K562 (cell line): ENCODE results near the gene WNT7A.

ENCODE experiments used
- CEBPB ChIP-seq: fragments of 450-650 bp; IDR thresholded peaks from 2 replicates; pipeline ENCODE4 v1.6.1; 2016; ENCODE audit warnings: missing genetic modification characterization, missing compliant biosample characterization
- EP300 ChIP-seq: IDR thresholded peaks from 2 replicates; pipeline ENCODE4 v1.6.1; 2012; ENCODE audit warnings: low read length, improper control_type of control experiment
- HMGN3 ChIP-seq: IDR thresholded peaks from 2 replicates; pipeline ENCODE4 v1.6.1; 2011; ENCODE audit warnings: borderline replicate concordance, low read depth, mild to moderate bottlenecking, mixed read lengths, low read length; ENCODE audit not compliant: insufficient read length; ENCODE audit errors: extremely low read depth
- KAT7 ChIP-seq: sonication (generic); formaldehyde crosslinking; IDR thresholded peaks from 2 replicates; pipeline ENCODE4 v1.8.0; 2022; ENCODE audit warnings: missing genetic modification reagents, mild to moderate bottlenecking, borderline replicate concordance
- POLR2A ChIP-seq: fragments of 450-650 bp; conservative IDR thresholded peaks from 2 replicates; pipeline ENCODE4 v1.6.1; 2016
- SIN3B ChIP-seq: fragments of 450-650 bp; IDR thresholded peaks from 2 replicates; pipeline ENCODE4 v1.6.1; 2017; ENCODE audit warnings: low read depth, mild to moderate bottlenecking, moderate library complexity
- STAT6 ChIP-seq: sonication (generic); formaldehyde crosslinking; IDR thresholded peaks from 2 replicates; pipeline ENCODE4 v1.8.1; 2023; ENCODE audit warnings: mild to moderate bottlenecking, missing genetic modification reagents
- TF ChIP-seq, protein P1 (sequence below), 3 experiments: IDR thresholded peaks in 2 of 3; conservative IDR thresholded peaks in 1 of 3; 2 replicates each; pipeline ENCODE4 v1.5.1; 2011 to 2012; ENCODE audit warnings: low read length in 3 of 3, mild to moderate bottlenecking in 3 of 3, control low read depth in 2 of 3, improper control_type of control experiment in 1 of 3, inconsistent platforms in 1 of 3, low read depth in 1 of 3, mixed read lengths in 1 of 3, moderate library complexity in 1 of 3; ENCODE audit not compliant: insufficient read depth in 2 of 3

- TF ChIP-seq KAT7 (CRISPR knock-in tag) (no peak), HMGN3 (no peak), POLR2A (no peak), STAT6 (CRISPR knock-in tag) (no peak), CEBPB (tag) (no peak), EP300 (no peak), SIN3B (no peak)
- TF ChIP-seq, protein P1, sequence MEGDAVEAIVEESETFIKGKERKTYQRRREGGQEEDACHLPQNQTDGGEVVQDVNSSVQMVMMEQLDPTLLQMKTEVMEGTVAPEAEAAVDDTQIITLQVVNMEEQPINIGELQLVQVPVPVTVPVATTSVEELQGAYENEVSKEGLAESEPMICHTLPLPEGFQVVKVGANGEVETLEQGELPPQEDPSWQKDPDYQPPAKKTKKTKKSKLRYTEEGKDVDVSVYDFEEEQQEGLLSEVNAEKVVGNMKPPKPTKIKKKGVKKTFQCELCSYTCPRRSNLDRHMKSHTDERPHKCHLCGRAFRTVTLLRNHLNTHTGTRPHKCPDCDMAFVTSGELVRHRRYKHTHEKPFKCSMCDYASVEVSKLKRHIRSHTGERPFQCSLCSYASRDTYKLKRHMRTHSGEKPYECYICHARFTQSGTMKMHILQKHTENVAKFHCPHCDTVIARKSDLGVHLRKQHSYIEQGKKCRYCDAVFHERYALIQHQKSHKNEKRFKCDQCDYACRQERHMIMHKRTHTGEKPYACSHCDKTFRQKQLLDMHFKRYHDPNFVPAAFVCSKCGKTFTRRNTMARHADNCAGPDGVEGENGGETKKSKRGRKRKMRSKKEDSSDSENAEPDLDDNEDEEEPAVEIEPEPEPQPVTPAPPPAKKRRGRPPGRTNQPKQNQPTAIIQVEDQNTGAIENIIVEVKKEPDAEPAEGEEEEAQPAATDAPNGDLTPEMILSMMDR (IDR thresholded peaks at IDR 0.05 in 2 of 3, conservative IDR thresholded peaks at IDR 0.05 in 1 of 3; ENCODE audit: insufficient read depth in 2 of 3, low read depth in 1 of 3, low read length in 3 of 3): no peak
Measured at GRCh38 chr3:13767896-13768295, 112.0 kb downstream of the WNT7A start.
